GM12878 (cell line): ENCODE measurements around the gene TRPC5OS. TPM values are rescaled to one million over a fixed set of nuclear protein-coding genes. Genes with fewer than 3 reads are reported as not detected.

Experiments used
- ATAC-seq: fragments of 200-7000 bp; cut with Tn5 transposase; 3 replicates; pipeline ENCODE4 v1.9.1; 2020; ENCODE audit warnings: mild to moderate bottlenecking, moderate library complexity
- BruUV-seq: library from RNA; stranded (reverse); fragments of 400-500 nt; replicated peaks from 2 replicates; lab custom pipeline; 2021; lab: Mats Ljungman, UMichigan
- CTCF ChIA-PET: fragments of 300-600 bp; sonication (Branson Sonifier 250); formaldehyde crosslinking; extraction: SDS; loops from one replicate; lab custom pipeline; 2021; ENCODE audit warnings: inconsistent platforms; lab: Yijun Ruan, JAX
- POLR2A ChIA-PET: fragments of 350-600 bp; formaldehyde crosslinking; extraction: SDS; loops from one replicate; lab custom pipeline; 2021; ENCODE audit warnings: inconsistent platforms; lab: Charles Lee
- RAD21 ChIA-PET: fragments of 300-600 bp; sonication (Branson Sonifier 250); formaldehyde crosslinking; loops from one replicate; lab custom pipeline; 2023; ENCODE audit warnings: antibody characterized with exemption; ENCODE audit not compliant: unreplicated experiment; lab: Charles Lee
- SMC1A ChIA-PET: fragments of 300-600 bp; sonication (Branson Sonifier 250); formaldehyde crosslinking; loops from one replicate; lab custom pipeline; 2023; ENCODE audit not compliant: unreplicated experiment, uncharacterized antibody; lab: Charles Lee
- DNase-seq: peaks from one replicate; pipeline ENCODE4 v3.0.0-alpha.2; 2011; ENCODE audit warnings: low read depth, low spot score
- FAIRE-seq: peaks from 3 replicates; lab custom pipeline; 2011; peaks lifted over from hg19 to GRCh38; lab: Jason Lieb, UNC
- H2AFZ ChIP-seq: 2 replicates; pipeline ENCODE4 v1.6.0; 2011; ENCODE audit warnings: low read depth, low read length, control low read depth; ENCODE audit not compliant: control insufficient read depth
- H3K27ac ChIP-seq: 2 replicates; pipeline ENCODE4 v1.5.1; 2011; ENCODE audit warnings: control low read depth; ENCODE audit not compliant: control insufficient read depth, insufficient read depth
- H3K27me3 ChIP-seq, 2 experiments: replicated peaks in 1 of 2; 2 replicates each; pipeline versions ENCODE4 v1.6.0 to v1.6.1; 2011; ENCODE audit warnings: low read length in 1 of 2; ENCODE audit not compliant: control insufficient read depth in 2 of 2, insufficient read depth in 2 of 2
- H3K36me3 ChIP-seq, 2 experiments: 2 replicates each; pipeline ENCODE4 v1.5.1; 2011; ENCODE audit warnings: low read length in 1 of 2; ENCODE audit not compliant: control insufficient read depth in 2 of 2, insufficient read depth in 2 of 2
- H3K4me1 ChIP-seq: 2 replicates; pipeline ENCODE4 v1.6.1; 2011; ENCODE audit warnings: mild to moderate bottlenecking, low read length, moderate library complexity, mixed read lengths; ENCODE audit not compliant: control insufficient read depth, insufficient read depth
- H3K4me2 ChIP-seq: 2 replicates; pipeline ENCODE4 v1.6.0; 2011; ENCODE audit warnings: control low read depth; ENCODE audit not compliant: control insufficient read depth, insufficient read depth
- H3K4me3 ChIP-seq: fragments of 200-600 bp; sonication (generic); 2 replicates; pipeline ENCODE4 v1.5.1; 2016
- H3K79me2 ChIP-seq: 2 replicates; pipeline ENCODE4 v1.6.0; 2011; ENCODE audit warnings: low read length; ENCODE audit not compliant: control insufficient read depth, insufficient read depth
- H3K9ac ChIP-seq: 2 replicates; pipeline ENCODE4 v1.8.0; 2011; ENCODE audit warnings: low read length, control low read depth, mixed read lengths; ENCODE audit not compliant: control insufficient read depth, insufficient read depth
- H3K9me3 ChIP-seq: replicated peaks from 3 replicates; pipeline ENCODE4 v1.5.1; 2011; ENCODE audit warnings: mild to moderate bottlenecking, low read length; ENCODE audit not compliant: control insufficient read depth, insufficient read depth
- H4K20me1 ChIP-seq: 2 replicates; pipeline ENCODE4 v1.6.0; 2011; ENCODE audit not compliant: control insufficient read depth, insufficient read depth
- BRCA1 ChIP-seq: IDR thresholded peaks from 2 replicates; pipeline ENCODE4 v1.6.1; 2011; ENCODE audit warnings: low read depth, low read length, improper control_type of control experiment
- CREM ChIP-seq: IDR thresholded peaks from 2 replicates; pipeline ENCODE4 v1.6.1; 2014; ENCODE audit warnings: antibody characterized with exemption, low read depth
- DPF2 ChIP-seq: fragments of 450-650 bp; IDR thresholded peaks from 2 replicates; pipeline ENCODE4 v1.6.1; 2017; ENCODE audit warnings: mild to moderate bottlenecking
- FOXK2 ChIP-seq: fragments of 450-650 bp; IDR thresholded peaks from 2 replicates; pipeline ENCODE4 v1.6.1; 2017; ENCODE audit warnings: mild to moderate bottlenecking, moderate library complexity
- MTA2 ChIP-seq: fragments of 450-650 bp; IDR thresholded peaks from 2 replicates; pipeline ENCODE4 v1.6.1; 2016; ENCODE audit warnings: low read depth, mild to moderate bottlenecking, moderate library complexity
- RB1 ChIP-seq: fragments of 450-650 bp; formaldehyde crosslinking; IDR thresholded peaks from 2 replicates; pipeline ENCODE4 v1.6.1; 2017; ENCODE audit warnings: mild to moderate bottlenecking, borderline replicate concordance
- SMAD5 ChIP-seq: IDR thresholded peaks from 2 replicates; pipeline ENCODE4 v1.6.1; 2016; ENCODE audit warnings: antibody characterized with exemption, low read depth
- SPI1 ChIP-seq: IDR thresholded peaks from 2 replicates; pipeline ENCODE4 v1.6.1; 2011; ENCODE audit warnings: low read depth, mild to moderate bottlenecking, low read length, moderate library complexity, borderline replicate concordance; ENCODE audit not compliant: insufficient read depth
- ZNF384 ChIP-seq: IDR thresholded peaks from 2 replicates; pipeline ENCODE4 v1.6.1; 2012; ENCODE audit warnings: low read depth, mild to moderate bottlenecking, low read length, improper control_type of control experiment, borderline replicate concordance
- ZNF622 ChIP-seq: fragments of 450-650 bp; IDR thresholded peaks from 2 replicates; pipeline ENCODE4 v1.6.1; 2017; ENCODE audit warnings: mild to moderate bottlenecking, inconsistent platforms
- WGBS: methylation state at CpG from one replicate; pipeline ENCODE4 v1.1.6; 2016; ENCODE audit warnings: low lambda C conversion rate; ENCODE audit not compliant: insufficient replicate concordance, insufficient coverage; ENCODE audit errors: missing lambda C conversion rate; 5-methylcytosine and 5-hydroxymethylcytosine counted together
- in situ Hi-C: fragments of 300-500 bp; cut with MboI; formaldehyde crosslinking; loops from 9 replicates; pipeline ENCODE4 v1.14.3; 2018; ENCODE audit warnings: mixed read lengths
- intact Hi-C: fragments of 100-400 bp; cut with micrococcal nuclease; formaldehyde crosslinking; loops from one replicate; pipeline ENCODE4 v1.14.2; 2022; ENCODE audit not compliant: unreplicated experiment
- polyA plus RNA-seq, 11 experiments: library from polyadenylated mRNA; depleted of rRNA in 4 of 11; unstranded in 6 of 11; stranded (reverse) in 5 of 11; fragments of >200 nt; fragmentation: Nextera tagmentation in 4 of 11; fragmentation: Illumina TruSeq in 1 of 11; extraction: Ambion mirVana in 4 of 11; extraction: Trizol in 1 of 11; gene quantifications; 1 replicate in 1 of 11; 2 replicates in 10 of 11; pipeline versions ENCODE4 v1.2.1 to v1.2.3, GENCODE V29; 2011 to 2016; ENCODE audit warnings: inconsistent platforms in 2 of 11, missing spikeins in 2 of 11, low read depth in 1 of 11
- total RNA-seq, 4 experiments: library from RNA; depleted of rRNA in 3 of 4; stranded (reverse); fragments of >200 nt in 3 of 4; fragmentation: Illumina TruSeq in 1 of 4; extraction: Trizol in 1 of 4; gene quantifications; 2 replicates each; pipeline versions ENCODE4 v1.2.1 to v1.2.3, GENCODE V29; 2013 to 2021
- TF ChIP-seq, protein P1 (sequence below): IDR thresholded peaks from 2 replicates; pipeline ENCODE4 v1.6.1; 2011; ENCODE audit warnings: borderline replicate concordance, low read depth, mild to moderate bottlenecking, moderate library complexity, low read length; ENCODE audit not compliant: insufficient read depth, poor library complexity, severe bottlenecking
- TF ChIP-seq, protein P2 (sequence below): IDR thresholded peaks from 2 replicates; pipeline ENCODE4 v1.6.1; 2012; ENCODE audit warnings: low read depth, low read length, improper control_type of control experiment

TRPC5OS gene
- total and polyA plus RNA-seq, 10 of the 15 experiments (the other 5 are each of a cell fraction or from before 2014, with no cell fraction given) = 0.06 to 0.40 (median 0.10) TPM; not detected in 4

DNA sequence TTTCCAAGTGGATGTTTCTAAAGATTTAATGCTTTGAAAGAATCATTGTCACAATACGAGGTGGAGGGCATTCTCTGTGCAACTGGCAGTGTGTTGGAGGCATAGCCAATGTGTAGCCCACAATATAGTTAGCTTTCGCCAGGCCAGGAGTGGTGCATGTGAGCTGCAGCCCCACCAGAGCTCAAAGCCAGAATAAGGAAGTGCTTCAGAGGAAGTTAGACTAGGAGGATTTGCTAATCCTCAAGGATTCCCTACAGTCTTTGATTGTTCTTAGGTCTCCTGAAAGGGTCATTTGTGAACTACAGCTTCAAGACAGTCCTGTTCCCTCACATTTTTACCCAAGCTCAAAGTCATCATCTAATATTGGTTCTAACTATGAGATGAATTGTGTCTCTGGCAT lies 16.4 kb downstream of the TRPC5OS start:
- H3K27ac ChIP-seq = no peak overlapping the region
- ChIA-PET CTCF (interaction anchor here (2.2 kb wide), 1 partner anchor 23 kb away, joined by 6 read pairs; no protein-coding TSS in a partner anchor), POLR2A (no interaction called here), SMC1A (no interaction called here), RAD21 (no interaction called here)
- no peak overlapping the region for H3K9ac ChIP-seq
- DNase-seq = no peak
- no peaks in the 10 kb centered on the region for H4K20me1 ChIP-seq
- no peaks in the 10 kb centered on the region for H3K9me3 ChIP-seq
- no peak overlapping the region for H3K4me2 ChIP-seq
- H3K79me2 ChIP-seq = no peaks in the 10 kb centered on the region
- WGBS = 7% methylated on average over 2 of the region's 2 CpGs
- no peaks in the 10 kb centered on the region for H3K27me3 ChIP-seq
- no peaks in the 10 kb centered on the region for H3K36me3 ChIP-seq
- intact Hi-C loops (no loop called here), in situ Hi-C loops (no loop called here)
- BruUV-seq = no TSS peak
- no peak overlapping the region for H2AFZ ChIP-seq
- FAIRE-seq = no peak
- 0 out of 2 replicates have a peak, but pooled peaks have one; percentile 20 for TF ChIP-seq SPI1
- TF ChIP-seq, protein P1, sequence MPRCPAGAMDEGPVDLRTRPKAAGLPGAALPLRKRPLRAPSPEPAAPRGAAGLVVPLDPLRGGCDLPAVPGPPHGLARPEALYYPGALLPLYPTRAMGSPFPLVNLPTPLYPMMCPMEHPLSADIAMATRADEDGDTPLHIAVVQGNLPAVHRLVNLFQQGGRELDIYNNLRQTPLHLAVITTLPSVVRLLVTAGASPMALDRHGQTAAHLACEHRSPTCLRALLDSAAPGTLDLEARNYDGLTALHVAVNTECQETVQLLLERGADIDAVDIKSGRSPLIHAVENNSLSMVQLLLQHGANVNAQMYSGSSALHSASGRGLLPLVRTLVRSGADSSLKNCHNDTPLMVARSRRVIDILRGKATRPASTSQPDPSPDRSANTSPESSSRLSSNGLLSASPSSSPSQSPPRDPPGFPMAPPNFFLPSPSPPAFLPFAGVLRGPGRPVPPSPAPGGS = no peak
- TF ChIP-seq RB1 = no peak
- TF ChIP-seq, all 136 proteins: peak for 1
- no peaks in the 10 kb centered on the region for H3K4me1 ChIP-seq
- ATAC-seq = no peak
- H3K4me3 ChIP-seq = no peak overlapping the region

DNA sequence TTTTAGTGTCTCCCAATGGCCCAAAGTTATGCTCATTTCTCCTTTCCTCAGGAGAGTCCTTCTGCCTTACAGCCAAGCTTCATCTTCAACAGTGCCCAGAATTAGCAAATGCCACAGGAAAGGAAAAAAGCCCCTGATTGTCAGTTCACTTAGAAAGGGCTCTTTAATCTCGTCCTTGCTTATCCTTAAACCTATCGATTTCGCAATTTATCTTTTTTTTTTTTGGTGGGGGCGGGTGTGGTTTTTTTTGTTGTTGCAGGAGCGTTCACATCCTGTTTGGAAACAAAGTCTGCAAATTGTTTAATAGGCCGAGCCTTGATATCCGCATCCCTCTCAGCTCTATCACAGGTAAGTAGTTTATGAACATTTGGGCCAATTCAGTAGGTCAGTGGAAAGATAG lies 20.2 kb downstream of the TRPC5OS start:
- RAD21 ChIA-PET = no interaction called here
- Histone ChIP-seq H3K27me3 (no peaks in the 10 kb centered on the region), H3K4me1 (no peaks in the 10 kb centered on the region), H3K79me2 (no peaks in the 10 kb centered on the region), H3K9ac (no peak overlapping the region), H3K27ac (no peak overlapping the region), H3K36me3 (no peaks in the 10 kb centered on the region), H2AFZ (no peak overlapping the region), H3K4me3 (no peak overlapping the region), H3K9me3 (no peaks in the 10 kb centered on the region), H4K20me1 (no peaks in the 10 kb centered on the region), H3K4me2 (no peak overlapping the region)
- intact Hi-C loops (no loop called here), in situ Hi-C loops (no loop called here)
- FAIRE-seq = no peak
- BruUV-seq = no TSS peak
- POLR2A ChIA-PET = no interaction called here
- CTCF ChIA-PET = interaction anchor here (1.0 kb wide), 1 partner anchor 9 kb away, joined by 3 read pairs; no protein-coding TSS in a partner anchor
- SMC1A ChIA-PET = interaction anchor here (0.6 to 0.9 kb wide), 2 partner anchors 9 to 11 kb away, joined by 3 to 5 read pairs; no protein-coding TSS in a partner anchor
- DNase-seq = no peak
- ATAC-seq = no peak
- WGBS = 44% methylated on average over 7 of the region's 7 CpGs
- TF ChIP-seq, protein P2, sequence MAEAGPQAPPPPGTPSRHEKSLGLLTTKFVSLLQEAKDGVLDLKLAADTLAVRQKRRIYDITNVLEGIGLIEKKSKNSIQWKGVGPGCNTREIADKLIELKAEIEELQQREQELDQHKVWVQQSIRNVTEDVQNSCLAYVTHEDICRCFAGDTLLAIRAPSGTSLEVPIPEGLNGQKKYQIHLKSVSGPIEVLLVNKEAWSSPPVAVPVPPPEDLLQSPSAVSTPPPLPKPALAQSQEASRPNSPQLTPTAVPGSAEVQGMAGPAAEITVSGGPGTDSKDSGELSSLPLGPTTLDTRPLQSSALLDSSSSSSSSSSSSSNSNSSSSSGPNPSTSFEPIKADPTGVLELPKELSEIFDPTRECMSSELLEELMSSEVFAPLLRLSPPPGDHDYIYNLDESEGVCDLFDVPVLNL = no peak
- TF ChIP-seq DPF2 (no peak), FOXK2 (no peak), ZNF622 (no peak), CREM (no peak), SMAD5 (no peak), ZNF384 (no peak), BRCA1 (no peak), MTA2 (no peak)
- TF ChIP-seq, protein P1 = no peak
